ENCODE measurements around the gene VRK1.

DNA sequence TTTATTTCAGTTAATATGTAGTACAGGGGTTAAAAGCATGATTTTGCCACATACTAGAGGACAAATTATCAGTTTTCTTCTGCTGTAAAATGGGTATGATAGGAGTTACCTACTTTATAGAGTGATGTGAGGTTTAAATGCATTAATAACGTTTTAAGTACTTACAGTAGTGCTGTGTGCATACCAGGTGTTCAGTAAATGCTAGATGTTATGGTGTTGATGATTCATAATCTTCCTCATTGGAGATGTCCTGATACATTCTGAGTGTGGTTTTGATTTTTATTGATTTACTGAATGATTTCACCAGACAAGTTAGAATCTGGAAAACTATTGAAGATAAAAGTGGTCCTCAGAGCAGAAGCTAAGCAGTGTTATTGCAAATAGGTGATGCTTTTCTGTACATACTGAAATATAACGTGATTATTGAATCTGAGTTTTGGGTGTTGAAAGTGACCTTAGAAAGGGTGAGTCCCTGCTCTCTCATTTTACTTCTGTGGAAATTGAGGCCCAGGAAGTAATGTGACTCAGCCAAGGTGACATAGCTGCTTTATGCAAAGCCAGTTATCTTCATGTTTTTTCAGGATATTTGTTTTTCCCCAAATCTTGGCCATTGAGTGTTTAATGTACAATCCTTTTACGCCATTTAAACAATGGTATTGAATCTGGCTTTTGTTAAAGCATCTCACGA, 54.7 kb downstream of the VRK1 start:
- TF ChIP-seq, protein P1, sequence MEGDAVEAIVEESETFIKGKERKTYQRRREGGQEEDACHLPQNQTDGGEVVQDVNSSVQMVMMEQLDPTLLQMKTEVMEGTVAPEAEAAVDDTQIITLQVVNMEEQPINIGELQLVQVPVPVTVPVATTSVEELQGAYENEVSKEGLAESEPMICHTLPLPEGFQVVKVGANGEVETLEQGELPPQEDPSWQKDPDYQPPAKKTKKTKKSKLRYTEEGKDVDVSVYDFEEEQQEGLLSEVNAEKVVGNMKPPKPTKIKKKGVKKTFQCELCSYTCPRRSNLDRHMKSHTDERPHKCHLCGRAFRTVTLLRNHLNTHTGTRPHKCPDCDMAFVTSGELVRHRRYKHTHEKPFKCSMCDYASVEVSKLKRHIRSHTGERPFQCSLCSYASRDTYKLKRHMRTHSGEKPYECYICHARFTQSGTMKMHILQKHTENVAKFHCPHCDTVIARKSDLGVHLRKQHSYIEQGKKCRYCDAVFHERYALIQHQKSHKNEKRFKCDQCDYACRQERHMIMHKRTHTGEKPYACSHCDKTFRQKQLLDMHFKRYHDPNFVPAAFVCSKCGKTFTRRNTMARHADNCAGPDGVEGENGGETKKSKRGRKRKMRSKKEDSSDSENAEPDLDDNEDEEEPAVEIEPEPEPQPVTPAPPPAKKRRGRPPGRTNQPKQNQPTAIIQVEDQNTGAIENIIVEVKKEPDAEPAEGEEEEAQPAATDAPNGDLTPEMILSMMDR (conservative IDR thresholded peaks at IDR 0.05; ENCODE audit: low read length), result no peak
- TF ChIP-seq EZH2phosphoT487 (IDR thresholded peaks at IDR 0.05; ENCODE audit: borderline replicate concordance), result no peak

All from Loucy (cell line).